ENCODE results near the gene PRPH. TPM values are rescaled to one million over a fixed set of nuclear protein-coding genes. Genes with fewer than 3 reads are reported as not detected.

PRPH gene
- total and polyA plus RNA-seq, 2 donors (not counting 1 experiment from before 2014, with no cell fraction given), result not detected

DNA sequence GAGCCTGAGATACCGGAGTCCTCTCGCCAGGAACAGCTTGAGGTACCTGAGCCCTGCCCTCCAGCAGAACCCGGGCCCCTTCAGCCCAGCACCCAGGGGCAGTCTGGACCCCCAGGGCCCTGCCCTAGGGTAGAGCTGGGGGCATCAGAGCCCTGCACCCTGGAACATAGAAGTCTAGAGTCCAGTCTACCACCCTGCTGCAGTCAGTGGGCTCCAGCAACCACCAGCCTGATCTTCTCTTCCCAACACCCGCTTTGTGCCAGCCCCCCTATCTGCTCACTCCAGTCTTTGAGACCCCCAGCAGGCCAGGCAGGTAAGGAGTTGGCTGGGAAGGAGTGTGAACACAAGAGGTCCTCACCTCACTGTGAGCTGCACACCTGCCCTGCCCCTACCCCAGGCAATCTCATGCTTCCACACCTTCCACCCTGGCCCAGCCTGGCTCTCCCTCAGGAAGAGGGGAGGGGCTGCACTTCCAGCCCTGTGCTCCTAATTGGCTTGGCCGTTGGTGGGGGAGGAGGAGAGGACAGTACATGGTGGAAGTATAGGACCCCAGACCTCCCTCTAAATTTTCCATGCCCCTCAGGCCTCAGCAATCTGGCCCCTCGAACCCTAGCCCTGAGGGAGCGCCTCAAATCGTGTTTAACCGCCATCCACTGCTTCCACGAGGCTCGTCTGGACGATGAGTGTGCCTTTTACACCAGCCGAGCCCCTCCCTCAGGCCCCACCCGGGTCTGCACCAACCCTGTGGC lies 35.9 kb downstream of the PRPH start:
- no peak overlapping the region for H3K4me3 ChIP-seq (ENCODE audit: control extremely low read depth in 1 of 5, extremely low read depth in 1 of 5, insufficient read depth in 1 of 5, low read depth in 2 of 5, low read length in 4 of 5)
- no peak overlapping the region for H2AFZ ChIP-seq (ENCODE audit: insufficient read depth, low read depth, low read length, poor library complexity, severe bottlenecking)
- CTCF ChIA-PET, result interaction anchor here (0.7 to 8.5 kb wide), 12 partner anchors 8 to 282 kb away, joined by 3 to 95 read pairs (median 10); partner anchors contain the start of genes DNAJC22, PRPH and TROAP
- POLR2A ChIA-PET, result interaction anchor here (0.9 to 1.2 kb wide), 2 partner anchors 8 to 12 kb away, joined by 3 read pairs; partner anchors contain the start of gene TROAP
- intact Hi-C loops (cut with micrococcal nuclease), result no loop called here
- H3K79me2 ChIP-seq (ENCODE audit: control insufficient read depth, insufficient read depth, low read length), result no peaks in the 10 kb centered on the region
- peaks cover 15 to 16% of the 10 kb centered on the region in 2 donors for H3K4me1 ChIP-seq (ENCODE audit: control insufficient read depth in 2 of 2, insufficient read depth in 2 of 2, low read length in 2 of 2)
- H3K4me2 ChIP-seq (replicated peaks; ENCODE audit: low read depth, low read length, poor library complexity, severe bottlenecking), result no peak overlapping the region
- no peaks in the 10 kb centered on the region for H3K36me3 ChIP-seq (replicated peaks in 1 of 2; ENCODE audit: control extremely low read depth in 1 of 2, control insufficient read depth in 1 of 2, extremely low read depth in 1 of 2, insufficient read depth in 2 of 2, low read length in 1 of 2)
- DNase-seq (no peak), ATAC-seq (ENCODE audit: low read depth) (no peak)
- Mint-ChIP-seq H3K4me3 (no peak overlapping the region), H3K9me3 (ENCODE audit: insufficient read depth) (no peaks in the 10 kb centered on the region), H3K27ac (no peak overlapping the region), H3K4me1 (peaks cover 18% of the 10 kb centered on the region), H3K27me3 (peaks cover 38% of the 10 kb centered on the region)
- H3K9ac ChIP-seq (ENCODE audit: low read length), result no peak overlapping the region
- H3K27me3 ChIP-seq (replicated peaks in 1 of 4; ENCODE audit: control extremely low read depth in 1 of 4, control insufficient read depth in 3 of 4, insufficient read depth in 4 of 4, low read length in 3 of 4), result peaks cover 0 to 44% (median 27%) of the 10 kb centered on the region in 4 experiments
- TF ChIP-seq, protein P1, sequence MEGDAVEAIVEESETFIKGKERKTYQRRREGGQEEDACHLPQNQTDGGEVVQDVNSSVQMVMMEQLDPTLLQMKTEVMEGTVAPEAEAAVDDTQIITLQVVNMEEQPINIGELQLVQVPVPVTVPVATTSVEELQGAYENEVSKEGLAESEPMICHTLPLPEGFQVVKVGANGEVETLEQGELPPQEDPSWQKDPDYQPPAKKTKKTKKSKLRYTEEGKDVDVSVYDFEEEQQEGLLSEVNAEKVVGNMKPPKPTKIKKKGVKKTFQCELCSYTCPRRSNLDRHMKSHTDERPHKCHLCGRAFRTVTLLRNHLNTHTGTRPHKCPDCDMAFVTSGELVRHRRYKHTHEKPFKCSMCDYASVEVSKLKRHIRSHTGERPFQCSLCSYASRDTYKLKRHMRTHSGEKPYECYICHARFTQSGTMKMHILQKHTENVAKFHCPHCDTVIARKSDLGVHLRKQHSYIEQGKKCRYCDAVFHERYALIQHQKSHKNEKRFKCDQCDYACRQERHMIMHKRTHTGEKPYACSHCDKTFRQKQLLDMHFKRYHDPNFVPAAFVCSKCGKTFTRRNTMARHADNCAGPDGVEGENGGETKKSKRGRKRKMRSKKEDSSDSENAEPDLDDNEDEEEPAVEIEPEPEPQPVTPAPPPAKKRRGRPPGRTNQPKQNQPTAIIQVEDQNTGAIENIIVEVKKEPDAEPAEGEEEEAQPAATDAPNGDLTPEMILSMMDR (IDR thresholded peaks at IDR 0.05), result no peak
- TF ChIP-seq EZH2 (IDR thresholded peaks at IDR 0.05; ENCODE audit: borderline replicate concordance, insufficient read depth, low read depth, low read length, poor library complexity, severe bottlenecking), result no peak
- H3K27ac ChIP-seq (ENCODE audit: low read length in 2 of 2), result no peak overlapping the region
- WGBS (ENCODE audit: insufficient coverage), result 91% methylated on average over 11 of the region's 14 CpGs
- H4K20me1 ChIP-seq (ENCODE audit: control insufficient read depth, insufficient read depth, low read length, poor library complexity, severe bottlenecking), result no peaks in the 10 kb centered on the region
- peaks cover 0 to 15% (median 0%) of the 10 kb centered on the region in 3 donors for H3K9me3 ChIP-seq (ENCODE audit: control extremely low read depth in 1 of 3, control insufficient read depth in 2 of 3, insufficient read depth in 1 of 3, low read length in 2 of 3)
